HG02885 (cell line): ENCODE measurements around the gene CRYGB.
"Not testable (repeated sequence)": the region's sequence is repeated elsewhere in the genome, so short reads cannot be mapped to it uniquely, and the experiment has no call there.

Experiments used
- ATAC-seq: cut with Tn5 transposase; IDR thresholded peaks from one replicate; pipeline ENCODE4 v1.9.1; 2021; ENCODE audit warnings: mild to moderate bottlenecking; ENCODE audit not compliant: unreplicated experiment, poor library complexity

Gene CRYGB

DNA sequence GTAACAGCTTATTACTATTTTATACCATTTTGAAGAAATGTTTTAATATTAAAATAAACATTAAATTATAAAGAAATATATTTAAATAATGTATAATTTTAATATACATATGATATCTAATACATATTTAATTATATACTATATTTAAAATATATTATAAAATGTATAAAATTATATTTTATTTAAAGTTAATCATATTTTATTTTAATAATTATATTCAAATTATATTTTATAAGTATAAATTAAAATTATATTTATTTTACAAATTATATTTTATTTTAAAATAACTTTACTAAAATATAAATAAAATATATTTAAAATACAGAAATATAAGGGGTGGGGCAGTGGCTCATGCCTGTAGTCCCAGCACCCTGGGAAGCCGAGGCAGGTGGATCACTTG lies 23.7 kb downstream of the CRYGB start:
- ATAC-seq, result no peak

DNA sequence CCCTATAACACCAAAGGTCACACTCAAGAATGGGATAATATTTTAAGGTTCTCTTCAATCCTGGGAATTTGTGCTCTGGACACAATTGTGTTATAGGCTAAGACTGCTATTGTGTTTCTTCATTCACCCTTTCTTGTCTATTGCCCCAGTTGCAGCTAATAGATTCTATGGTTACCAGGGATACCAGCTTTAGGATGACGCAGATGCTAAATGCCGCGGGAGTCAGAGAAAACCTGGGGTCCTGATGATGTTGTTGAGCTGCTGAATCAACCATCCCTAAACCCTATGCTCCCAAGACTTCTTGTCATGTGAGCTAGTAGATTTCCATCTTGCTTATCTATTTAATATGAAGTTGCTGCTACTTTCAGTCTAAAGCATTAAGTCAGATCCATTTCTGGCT lies 27.0 kb downstream of the CRYGB start:
- no peak for ATAC-seq

DNA sequence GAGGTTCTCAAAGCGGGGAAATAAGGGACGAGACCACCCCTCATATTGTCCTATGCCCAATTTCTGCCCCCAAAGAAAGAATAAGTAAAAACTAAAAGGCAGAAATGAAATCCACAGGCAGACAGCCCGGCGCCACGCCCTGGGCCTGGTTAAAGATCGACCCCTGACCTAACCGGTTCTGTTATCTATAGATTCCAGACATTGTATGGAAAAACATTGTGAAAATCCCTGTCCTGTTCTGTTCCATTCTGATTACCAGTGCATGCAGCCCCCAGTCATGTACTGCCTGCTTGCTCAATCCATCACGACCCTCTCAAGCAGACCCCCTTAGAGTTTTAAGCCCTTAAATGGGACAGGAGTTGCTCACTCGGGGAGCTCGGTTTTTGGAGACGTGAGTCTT lies 28.6 kb downstream of the CRYGB start:
- ATAC-seq, result not testable (repeated sequence)

DNA sequence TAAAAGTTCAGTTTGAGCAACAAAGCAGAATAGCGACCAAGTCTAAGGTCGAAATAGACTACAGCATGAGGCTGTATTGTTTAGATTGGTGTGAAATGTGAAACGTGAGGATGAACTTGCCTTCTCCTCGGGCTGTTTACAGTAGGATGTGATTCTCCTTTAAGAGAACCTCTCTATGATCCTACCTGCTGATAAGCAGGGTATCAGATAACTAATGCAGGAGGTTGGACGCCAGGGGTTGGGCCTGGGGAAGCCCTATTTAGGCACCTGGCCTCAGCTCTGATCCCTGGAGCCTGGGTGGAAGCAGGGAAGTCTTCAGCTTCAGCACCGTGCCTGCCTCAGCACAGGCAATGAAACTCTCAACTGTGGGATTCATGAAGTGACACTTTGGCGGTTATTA lies 33.0 kb downstream of the CRYGB start:
- no peak for ATAC-seq

DNA sequence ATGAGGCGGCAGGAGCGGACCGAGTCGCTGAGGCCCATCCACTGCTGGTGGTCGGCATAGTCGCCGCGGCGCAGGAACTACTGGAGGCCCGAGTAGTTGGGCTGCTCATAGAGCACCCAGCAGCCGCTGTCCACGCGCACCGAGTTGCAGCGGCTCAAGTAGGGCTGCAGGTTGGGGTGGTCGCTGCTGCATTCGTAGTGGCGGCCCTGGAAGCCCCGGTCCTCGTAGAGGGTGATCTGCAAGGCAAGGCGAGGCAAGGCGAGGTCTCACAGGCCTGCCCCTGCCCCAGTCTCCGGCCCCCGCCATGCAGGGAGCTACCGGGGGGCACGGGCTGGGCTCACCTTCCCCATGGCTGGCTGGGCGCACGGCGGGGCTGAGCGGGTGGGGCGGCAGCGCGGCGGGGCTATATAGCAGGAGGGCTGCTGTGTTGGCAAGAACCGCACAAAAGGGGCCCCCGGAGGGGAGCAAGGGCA lies 33.6 kb downstream of the CRYGB start:
- not testable (repeated sequence) for ATAC-seq

DNA sequence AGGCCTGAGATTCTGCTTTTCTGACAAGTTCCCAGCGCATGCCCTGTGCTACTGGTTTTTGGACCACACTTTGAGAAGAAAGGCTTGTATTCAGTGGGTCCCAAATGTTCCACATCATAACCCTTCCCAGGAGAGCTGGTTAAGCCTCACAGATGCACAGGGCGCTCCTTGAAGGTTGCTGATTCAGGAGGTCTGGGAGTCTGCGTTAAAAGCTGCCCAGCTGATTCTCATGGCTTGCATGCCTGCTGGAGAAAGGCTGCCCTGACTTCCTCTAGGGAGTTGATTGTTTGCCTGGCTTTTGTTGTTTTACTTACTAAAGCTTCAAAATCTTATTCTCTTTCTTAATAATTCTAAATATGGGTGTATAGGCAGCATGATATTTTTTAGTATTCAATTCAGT lies 42.3 kb downstream of the CRYGB start:
- ATAC-seq, result no peak

DNA sequence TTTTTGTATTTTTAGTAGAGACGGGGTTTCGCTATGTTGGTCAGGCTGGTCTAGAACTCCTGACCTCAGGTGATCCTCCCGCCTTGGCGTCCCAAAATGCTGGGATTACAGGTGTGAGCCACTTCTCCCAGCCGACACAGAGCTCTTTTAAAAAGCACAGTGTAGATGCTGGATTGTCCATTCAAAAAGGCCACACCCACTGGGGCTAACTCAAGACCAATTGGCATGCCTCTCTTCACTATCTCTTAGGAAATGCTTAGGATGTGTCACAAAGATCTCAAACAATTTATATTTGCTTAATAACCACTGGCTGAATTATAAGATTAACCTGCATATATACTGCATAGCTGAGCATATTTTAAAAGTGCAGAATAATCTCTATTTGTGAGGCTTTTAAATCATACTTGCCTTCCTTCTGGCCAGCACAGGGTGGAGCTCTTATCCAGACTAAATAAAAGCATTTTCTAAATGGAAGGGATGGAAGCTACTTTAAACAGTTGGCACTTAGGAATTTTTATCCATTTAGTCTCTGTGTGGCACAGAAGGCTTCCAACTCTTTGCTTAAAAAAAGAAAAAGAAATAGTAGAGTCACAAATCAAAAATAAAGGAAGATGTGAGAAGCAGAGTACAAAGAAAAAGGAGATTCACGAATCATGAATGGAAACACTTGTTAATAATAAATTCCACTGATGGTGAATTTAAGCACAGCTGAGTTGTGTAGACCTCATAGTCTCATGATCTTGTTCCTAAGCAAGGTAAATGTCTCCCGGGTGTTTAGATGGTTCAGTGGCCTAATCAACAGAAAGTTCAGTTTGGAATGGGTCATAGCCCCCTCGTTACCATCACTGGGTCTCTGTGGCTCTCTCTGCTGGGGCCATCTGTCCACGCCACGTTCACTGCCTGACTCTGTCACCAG lies 44.0 kb downstream of the CRYGB start:
- no peak for ATAC-seq

DNA sequence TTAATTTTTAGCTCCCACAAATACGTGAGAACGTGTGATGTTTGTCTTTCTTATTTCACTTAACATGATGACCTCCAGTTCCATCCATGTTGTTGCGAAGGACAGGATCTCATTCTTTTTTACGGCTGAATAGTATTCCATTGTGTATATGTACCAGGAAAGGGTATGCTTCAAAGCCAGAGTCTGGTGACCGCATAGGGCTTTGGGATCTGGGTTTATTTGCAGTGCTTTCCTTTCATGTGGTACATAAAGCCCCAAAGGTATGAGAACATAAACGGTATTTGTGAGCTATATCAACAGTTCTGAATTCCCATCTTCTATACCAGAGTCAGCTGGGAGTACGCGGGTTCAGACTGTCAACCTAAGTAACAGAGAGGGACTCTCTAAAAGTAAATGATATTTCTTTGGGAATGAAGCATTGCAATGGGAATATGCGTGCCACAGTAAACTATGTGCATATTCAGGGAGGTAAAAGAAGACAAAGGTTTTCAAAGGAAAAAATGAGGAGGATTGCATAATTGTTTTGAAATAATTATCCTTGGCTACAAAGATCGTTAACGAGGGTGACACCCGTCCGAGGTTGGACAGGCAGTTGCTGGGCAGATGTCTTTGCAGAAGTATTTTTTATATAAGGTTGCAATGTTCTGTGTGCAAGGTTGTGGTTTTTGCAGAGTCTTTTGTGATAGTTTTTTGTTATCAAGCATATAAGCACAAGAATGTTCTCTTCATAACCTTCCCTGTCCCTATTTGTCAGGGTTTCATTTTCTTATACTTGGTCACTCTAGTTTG lies 46.1 kb downstream of the CRYGB start:
- no peak for ATAC-seq

DNA sequence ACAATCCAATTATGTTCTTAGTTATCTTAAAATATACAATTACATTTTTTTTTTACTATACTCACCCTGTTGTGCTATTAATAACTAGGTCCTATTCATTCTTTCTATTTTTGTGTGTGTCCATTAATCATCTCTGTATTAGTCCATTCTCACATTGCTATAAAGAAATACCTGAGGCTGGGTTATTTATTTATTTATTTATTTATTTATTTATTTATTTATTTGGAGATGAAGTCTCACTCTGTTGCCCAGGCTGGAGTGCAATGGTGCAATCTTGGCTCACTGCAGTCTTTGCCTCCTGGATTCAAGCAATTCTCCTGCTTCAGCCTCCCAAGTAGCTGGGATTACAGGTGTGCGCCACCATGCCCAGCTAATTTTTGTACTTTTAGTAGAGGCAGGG lies 47.3 kb downstream of the CRYGB start:
- ATAC-seq, result not testable (repeated sequence)

DNA sequence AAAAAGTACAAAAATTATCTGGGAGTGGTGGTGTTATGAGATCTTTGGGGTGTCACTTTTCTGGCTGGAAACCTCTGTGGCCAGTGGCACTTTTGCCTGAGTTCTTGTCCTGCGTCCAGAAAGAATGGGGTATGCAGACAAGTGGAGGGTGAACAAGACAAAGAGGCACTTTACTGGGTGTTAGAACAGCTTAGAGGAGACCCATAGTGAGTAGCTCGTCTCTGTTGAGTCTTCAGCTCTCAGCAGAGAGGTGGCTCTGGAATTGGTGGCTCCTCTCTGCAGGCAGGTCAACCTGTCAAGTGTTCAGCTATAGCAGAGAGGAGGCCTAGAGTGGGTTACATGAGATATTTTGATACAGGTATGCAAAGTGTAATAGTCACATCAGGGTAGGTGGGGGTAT lies 47.7 kb downstream of the CRYGB start:
- no peak for ATAC-seq

DNA sequence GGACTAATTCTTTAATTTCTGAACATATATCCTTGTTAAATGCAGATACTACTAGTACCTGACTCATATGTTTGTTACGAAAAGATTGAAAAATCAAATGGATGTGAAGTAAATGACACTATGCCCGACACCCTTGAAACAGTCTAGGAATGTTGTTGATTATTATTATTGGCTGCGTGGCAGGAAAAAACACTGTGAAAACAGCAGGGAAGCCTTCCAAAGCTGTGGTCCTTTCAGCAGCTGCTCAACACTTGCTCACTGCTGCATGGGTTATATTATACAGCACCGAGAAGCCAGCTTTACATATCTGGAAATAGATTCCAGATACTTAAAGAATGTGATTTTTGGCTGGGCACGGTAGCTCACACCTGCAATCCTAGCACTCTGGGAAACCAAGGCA lies 48.2 kb downstream of the CRYGB start:
- ATAC-seq, result no peak

DNA sequence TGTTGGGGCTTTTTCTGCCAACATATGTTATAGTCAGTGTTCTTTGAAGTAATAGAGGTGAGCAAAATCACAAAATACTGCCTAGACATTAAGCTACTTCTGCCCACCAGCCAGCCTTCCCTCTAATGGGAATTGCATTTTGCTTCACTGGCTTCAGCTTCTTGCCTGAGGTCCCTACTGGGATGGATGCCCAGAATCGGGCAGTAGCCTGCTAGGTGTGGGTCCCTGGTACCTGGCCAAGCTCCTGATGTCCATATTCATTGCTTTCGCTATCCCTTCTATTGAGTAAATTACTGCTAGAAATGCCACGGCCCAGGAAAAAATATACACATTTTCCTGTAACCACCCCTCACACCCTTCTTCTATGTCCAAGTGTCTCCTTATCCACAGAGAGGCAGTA lies 48.6 kb downstream of the CRYGB start:
- ATAC-seq, result no peak

DNA sequence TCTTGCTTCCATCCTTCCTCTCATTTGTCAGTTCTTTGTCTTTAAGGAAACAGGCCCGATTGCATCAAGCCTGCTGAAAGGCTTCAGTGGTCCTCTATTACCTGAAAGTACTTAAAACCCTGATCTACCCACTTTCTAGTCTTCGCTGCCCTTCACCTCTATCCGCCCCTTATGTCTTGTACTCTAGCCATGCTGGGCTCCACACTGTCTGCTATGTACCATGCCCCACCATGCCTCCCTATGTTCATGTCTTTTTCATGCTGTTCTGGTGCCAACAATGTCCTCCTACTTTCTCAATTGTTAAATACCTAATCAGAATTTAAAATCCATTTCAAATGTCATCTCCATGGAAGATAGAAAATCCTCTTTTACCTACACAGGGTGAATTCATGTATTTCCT lies 49.9 kb downstream of the CRYGB start:
- no peak for ATAC-seq

DNA sequence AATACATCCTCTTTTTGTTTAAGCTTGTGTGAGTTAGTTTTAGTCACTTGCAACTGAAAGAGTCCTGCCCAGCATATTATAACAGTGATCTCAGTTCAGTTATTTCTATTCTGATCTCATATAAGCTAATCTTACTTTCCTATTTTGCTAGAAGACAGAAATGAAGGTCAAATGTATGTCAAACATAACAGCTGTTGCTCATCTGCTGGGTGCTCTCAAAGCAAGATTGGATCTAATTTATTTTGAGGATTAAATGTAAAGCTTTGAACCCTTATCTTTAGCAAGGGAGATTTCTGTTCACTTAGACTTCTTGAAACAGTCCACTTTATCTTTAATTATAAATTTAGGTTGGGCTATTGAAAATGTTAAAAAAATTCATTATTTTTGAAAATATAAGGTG lies 52.8 kb downstream of the CRYGB start:
- no peak for ATAC-seq
